Activated CD4-positive, alpha-beta T cell treated with anti-CD3 and anti-CD28 coated beads, Interleukin-2, Interleukin-6, amounts not matched to agents 100 ng/mL and 50 ng/mL, durations not matched to agents 16 hours and 8 hours (primary cell): ENCODE results near the gene TMEM178B.
"Not testable (repeated sequence)": the region's sequence is repeated elsewhere in the genome, so short reads cannot be mapped to it uniquely, and the experiment has no call there.

Experiments
- DNase-seq: peaks from one replicate; pipeline ENCODE4 v3.0.0-alpha.2; 2020

The TMEM178B gene

GRCh38 chr7:141185369-141185967, 111.6 kb downstream of the TMEM178B start:
- no peak for DNase-seq

- no peak for DNase-seq
These were observed 115.4 kb downstream of the TMEM178B start for GRCh38 chr7:141189231-141189630.

- DNase-seq: no peak
These were observed 116.6 kb downstream of the TMEM178B start for GRCh38 chr7:141190495-141190894.

GRCh38 chr7:141191277-141191676, 117.4 kb downstream of the TMEM178B start:
- no peak for DNase-seq

GRCh38 chr7:141193066-141193465, 119.2 kb downstream of the TMEM178B start:
- DNase-seq: no peak

GRCh38 chr7:141195722-141196121, 121.9 kb downstream of the TMEM178B start:
- not testable (repeated sequence) for DNase-seq

GRCh38 chr7:141198194-141198958, 124.5 kb downstream of the TMEM178B start:
- no peak for DNase-seq

- no peak for DNase-seq
These were observed 126.6 kb downstream of the TMEM178B start for GRCh38 chr7:141200191-141201108.

GRCh38 chr7:141201145-141201885, 127.5 kb downstream of the TMEM178B start:
- DNase-seq: no peak

- DNase-seq: no peak
These were observed 128.7 kb downstream of the TMEM178B start for GRCh38 chr7:141202535-141202934.

GRCh38 chr7:141203177-141203576, 129.3 kb downstream of the TMEM178B start:
- no peak for DNase-seq

- no peak for DNase-seq
These were observed 129.7 kb downstream of the TMEM178B start for GRCh38 chr7:141203586-141203985.

- no peak for DNase-seq
These were observed 133.8 kb downstream of the TMEM178B start for GRCh38 chr7:141207661-141208060.

- DNase-seq: no peak
These were observed 134.7 kb downstream of the TMEM178B start for GRCh38 chr7:141208539-141208938.

GRCh38 chr7:141209454-141209853, 135.6 kb downstream of the TMEM178B start:
- no peak for DNase-seq

GRCh38 chr7:141210862-141211261, 137.0 kb downstream of the TMEM178B start:
- DNase-seq: no peak

GRCh38 chr7:141213226-141213625, 139.4 kb downstream of the TMEM178B start:
- DNase-seq: no peak

- no peak for DNase-seq
These were observed 144.1 kb downstream of the TMEM178B start for GRCh38 chr7:141217938-141218337.

GRCh38 chr7:141218941-141219340, 145.1 kb downstream of the TMEM178B start:
- no peak for DNase-seq

GRCh38 chr7:141220263-141220880, 146.5 kb downstream of the TMEM178B start:
- DNase-seq: peak; percentile 15

- DNase-seq: no peak
These were observed 147.2 kb downstream of the TMEM178B start for GRCh38 chr7:141221007-141221612.
